T-cell (primary cell): ENCODE data around the gene KANSL1. TPM values are rescaled to one million over a fixed set of nuclear protein-coding genes. Genes with fewer than 3 reads are reported as not detected.
A peak's percentile ranks its signal among the peaks of the same experiment; 100 is the strongest.

Source experiments
- ATAC-seq, 4 experiments: fragments of 200-7000 bp in 3 of 4; fragments of 150-1000 bp in 1 of 4; cut with Tn5 transposase; replicated peaks in 1 of 4; 1 replicate in 3 of 4; 2 replicates in 1 of 4; pipeline ENCODE4 v1.10.0; 2021; ENCODE audit warnings: moderate library complexity in 3 of 4, mild to moderate bottlenecking in 2 of 4, moderate number of reproducible peaks in 1 of 4
- CTCF ChIA-PET, 2 donors: fragments of 300-600 bp; sonication (Branson Sonifier 250); formaldehyde crosslinking; loops; one replicate each; lab custom pipeline; 2022; ENCODE audit warnings: antibody characterized with exemption in 2 of 2; lab: Charles Lee
- POLR2A ChIA-PET, 2 donors: fragments of 300-600 bp; sonication (Branson Sonifier 250); formaldehyde crosslinking; loops; one replicate each; lab custom pipeline; 2022; ENCODE audit warnings: antibody characterized with exemption in 2 of 2; lab: Charles Lee
- DNase-seq, 35 experiments: peaks; one replicate each; pipeline versions ENCODE4 v3.0.0 to v3.0.0-alpha.2; 2013 to 2023
- H3K27ac ChIP-seq: one replicate; pipeline ENCODE4 v1.5.1; 2013; ENCODE audit warnings: low read length
- H3K27me3 ChIP-seq, 2 experiments: replicated peaks in 1 of 2; 1 replicate in 1 of 2; 2 replicates in 1 of 2; pipeline versions ENCODE4 v1.6.1 to v1.7.0; 2013; ENCODE audit warnings: low read length in 1 of 2, mixed read lengths in 1 of 2; ENCODE audit not compliant: control insufficient read depth in 2 of 2, insufficient read depth in 2 of 2; ENCODE audit errors: extremely low read depth in 1 of 2
- H3K36me3 ChIP-seq, 2 donors: 1 replicate in 1 of 2; 2 replicates in 1 of 2; pipeline versions ENCODE4 v1.6.1 to v1.7.0; 2013; ENCODE audit warnings: low read length in 1 of 2; ENCODE audit not compliant: control insufficient read depth in 2 of 2, insufficient read depth in 1 of 2; ENCODE audit errors: extremely low read depth in 1 of 2
- H3K4me1 ChIP-seq, 2 experiments: 1 replicate in 1 of 2; 2 replicates in 1 of 2; pipeline versions ENCODE4 v1.6.1 to v1.7.0; 2013; ENCODE audit warnings: low read length in 2 of 2, mixed read lengths in 1 of 2; ENCODE audit not compliant: insufficient read depth in 2 of 2, control insufficient read depth in 1 of 2; ENCODE audit errors: extremely low read depth in 1 of 2
- H3K4me3 ChIP-seq, 2 donors: 1 replicate in 1 of 2; 2 replicates in 1 of 2; pipeline versions ENCODE4 v1.5.1 to v1.7.0; 2013; ENCODE audit warnings: mild to moderate bottlenecking in 2 of 2, low read length in 1 of 2, moderate library complexity in 1 of 2; ENCODE audit not compliant: control insufficient read depth in 1 of 2; ENCODE audit errors: extremely low read depth in 1 of 2
- H3K9me3 ChIP-seq: 2 replicates; pipeline ENCODE4 v1.7.0; 2013
- H3K27ac Mint-ChIP-seq, 2 donors: one replicate each; pipeline ENCODE4 v1.8.0; 2020 to 2021; ENCODE audit warnings: mild to moderate bottlenecking in 2 of 2, mixed read lengths in 2 of 2
- H3K27me3 Mint-ChIP-seq, 2 donors: one replicate each; pipeline ENCODE4 v1.8.0; 2021 to 2022; ENCODE audit warnings: mixed read lengths in 2 of 2
- H3K36me3 Mint-ChIP-seq: one replicate; pipeline ENCODE4 v1.8.0; 2021; ENCODE audit warnings: mixed read lengths
- H3K4me1 Mint-ChIP-seq, 3 donors: one replicate each; pipeline ENCODE4 v1.8.0; 2020 to 2022; ENCODE audit warnings: mixed read lengths in 3 of 3, mild to moderate bottlenecking in 1 of 3
- H3K4me3 Mint-ChIP-seq, 3 donors: one replicate each; pipeline ENCODE4 v1.8.0; 2020 to 2022; ENCODE audit warnings: mild to moderate bottlenecking in 3 of 3, mixed read lengths in 3 of 3, moderate library complexity in 3 of 3
- H3K9me3 Mint-ChIP-seq, 3 donors: one replicate each; pipeline ENCODE4 v1.8.0; 2020 to 2022; ENCODE audit warnings: mixed read lengths in 3 of 3
- WGBS: methylation state at CpG from one replicate; pipeline ENCODE4 v1.1.5; 2013; ENCODE audit warnings: missing lambda C conversion rate; ENCODE audit not compliant: insufficient coverage; 5-methylcytosine and 5-hydroxymethylcytosine counted together
- total RNA-seq, 35 experiments: library from RNA in 6 of 35; stranded (reverse) in 6 of 35; fragments of 120-200 nt in 1 of 35; gene quantifications; one replicate each; pipeline versions ENCODE4 v1.2.1 to v1.2.4 and lab custom pipeline; 2013 to 2026

The KANSL1 gene
- total RNA-seq, 5 donors from 2014 or later (not counting 1 experiment from before 2014, with no cell fraction given) = 113 to 301 (median 160) TPM

- no peak overlapping the region for H3K4me3 ChIP-seq
- 97% methylated on average over 5 of the region's 7 CpGs for WGBS
- H3K9me3 ChIP-seq = no peaks in the 10 kb centered on the region
- ChIA-PET CTCF (interaction anchor here (0.7 to 5.2 kb wide), 2 partner anchors 11 to 12 kb away, joined by 3 to 59 read pairs; no protein-coding TSS in a partner anchor), POLR2A (no interaction called here)
- no peaks in the 10 kb centered on the region for H3K27me3 ChIP-seq
- Mint-ChIP-seq H3K27ac (no peak overlapping the region), H3K9me3 (no peaks in the 10 kb centered on the region), H3K27me3 (no peaks in the 10 kb centered on the region), H3K36me3 (peaks cover 13% of the 10 kb centered on the region), H3K4me3 (peak overlapping the region in 1 of 3 donors; percentile 21), H3K4me1 (peaks cover 62 to 94% (median 67%) of the 10 kb centered on the region in 3 donors)
- ATAC-seq (no peak), DNase-seq (no peak)
- H3K4me1 ChIP-seq = peaks cover 35 to 37% of the 10 kb centered on the region in 2 experiments
- no peaks in the 10 kb centered on the region for H3K36me3 ChIP-seq
- H3K27ac ChIP-seq = no peak overlapping the region
Observed at GRCh38 chr17:46200197-46200596, 7.0 kb upstream of the KANSL1 start.

- Mint-ChIP-seq H3K4me3 (no peak overlapping the region), H3K9me3 (no peaks in the 10 kb centered on the region), H3K36me3 (peaks cover 13% of the 10 kb centered on the region), H3K4me1 (peaks cover 64 to 93% (median 67%) of the 10 kb centered on the region in 3 donors), H3K27ac (peak overlapping the region; percentile 18 to 34), H3K27me3 (no peaks in the 10 kb centered on the region)
- POLR2A ChIA-PET = interaction anchor here in 1 of 2 donors (0.6 kb wide), 1 partner anchor 81 kb away, joined by 3 read pairs; no protein-coding TSS in a partner anchor
- Histone ChIP-seq H3K27me3 (no peaks in the 10 kb centered on the region), H3K4me3 (no peak overlapping the region), H3K36me3 (no peaks in the 10 kb centered on the region), H3K9me3 (no peaks in the 10 kb centered on the region), H3K27ac (no peak overlapping the region), H3K4me1 (peaks cover 35 to 40% of the 10 kb centered on the region in 2 experiments)
- no peak for ATAC-seq
- CTCF ChIA-PET = interaction anchor here (0.6 to 5.2 kb wide), 9 partner anchors 12 to 155 kb away, joined by 3 to 59 read pairs (median 3); no protein-coding TSS in a partner anchor
- DNase-seq = no peak
Observed at GRCh38 chr17:46199379-46199778, 6.2 kb upstream of the KANSL1 start.

GRCh38 chr17:46198233-46198632 is 5.0 kb upstream of the KANSL1 start:
- no peaks in the 10 kb centered on the region for H3K9me3 ChIP-seq
- ATAC-seq (no peak), DNase-seq (no peak)
- peak overlapping the region; percentile 24 for H3K27ac ChIP-seq
- Mint-ChIP-seq H3K36me3 (peaks cover 12% of the 10 kb centered on the region), H3K27me3 (no peaks in the 10 kb centered on the region), H3K4me1 (peaks cover 61 to 87% (median 68%) of the 10 kb centered on the region in 3 donors), H3K9me3 (no peaks in the 10 kb centered on the region), H3K4me3 (no peak overlapping the region), H3K27ac (peak overlapping the region in 1 of 2 donors; percentile 89)
- ChIA-PET CTCF (interaction anchor here (0.6 to 5.2 kb wide), 7 partner anchors 11 to 119 kb away, joined by 3 to 59 read pairs (median 3); no protein-coding TSS in a partner anchor), POLR2A (interaction anchor here (0.5 to 0.6 kb wide), 5 partner anchors 13 to 293 kb away, joined by 3 to 23 read pairs (median 4); no protein-coding TSS in a partner anchor)
- no peak overlapping the region for H3K4me3 ChIP-seq
- WGBS = 100% methylated on average over 1 of the region's 1 CpG
- H3K36me3 ChIP-seq = no peaks in the 10 kb centered on the region
- H3K4me1 ChIP-seq = peaks cover 32 to 44% of the 10 kb centered on the region in 2 experiments
- H3K27me3 ChIP-seq = no peaks in the 10 kb centered on the region

- peaks cover 60 to 80% (median 66%) of the 10 kb centered on the region in 3 donors for H3K4me1 Mint-ChIP-seq
- H3K9me3 Mint-ChIP-seq = no peaks in the 10 kb centered on the region
- CTCF ChIA-PET = interaction anchor here (0.6 to 5.2 kb wide), 4 partner anchors 14 to 1730 kb away, joined by 3 to 59 read pairs (median 4); no protein-coding TSS in a partner anchor
- Histone ChIP-seq H3K9me3 (no peaks in the 10 kb centered on the region), H3K4me3 (no peak overlapping the region), H3K4me1 (peaks cover 32 to 42% of the 10 kb centered on the region in 2 experiments), H3K36me3 (no peaks in the 10 kb centered on the region), H3K27me3 (no peaks in the 10 kb centered on the region), H3K27ac (peak overlapping the region; percentile 24)
- no peak for DNase-seq
- H3K27ac Mint-ChIP-seq = peak overlapping the region; percentile 84 to 89
- H3K27me3 Mint-ChIP-seq = no peaks in the 10 kb centered on the region
- H3K36me3 Mint-ChIP-seq = peaks cover 10% of the 10 kb centered on the region
- WGBS = 77% methylated on average over 4 of the region's 6 CpGs
- peak overlapping the region in 1 of 3 donors; percentile 76 for H3K4me3 Mint-ChIP-seq
- no peak for ATAC-seq
- POLR2A ChIA-PET = interaction anchor here (0.6 kb wide), 2 partner anchors 14 to 190 kb away, joined by 3 to 23 read pairs; no protein-coding TSS in a partner anchor
Observed at GRCh38 chr17:46197530-46197929, 4.3 kb upstream of the KANSL1 start.

- no CpG with 5 or more reads among the region's 2 CpGs for WGBS
- ChIA-PET CTCF (interaction anchor here in 1 of 2 donors (0.6 to 1.0 kb wide), 5 partner anchors 15 to 137 kb away, joined by 3 to 9 read pairs (median 3); no protein-coding TSS in a partner anchor), POLR2A (interaction anchor here in 1 of 2 donors (0.6 kb wide), 1 partner anchor 107 kb away, joined by 3 read pairs; no protein-coding TSS in a partner anchor)
- Histone ChIP-seq H3K4me3 (no peak overlapping the region), H3K27ac (peak overlapping the region; percentile 100), H3K36me3 (no peaks in the 10 kb centered on the region), H3K9me3 (no peaks in the 10 kb centered on the region), H3K27me3 (no peaks in the 10 kb centered on the region), H3K4me1 (peaks cover 27 to 39% of the 10 kb centered on the region in 2 experiments)
- H3K9me3 Mint-ChIP-seq = no peaks in the 10 kb centered on the region
- H3K4me3 Mint-ChIP-seq = peak overlapping the region in 1 of 3 donors; percentile 96
- no peaks in the 10 kb centered on the region for H3K27me3 Mint-ChIP-seq
- DNase-seq (peak in 1 of 35 experiments; percentile 18), ATAC-seq (no peak)
- H3K36me3 Mint-ChIP-seq = peaks cover 6% of the 10 kb centered on the region
- peaks cover 57 to 75% (median 62%) of the 10 kb centered on the region in 3 donors for H3K4me1 Mint-ChIP-seq
- H3K27ac Mint-ChIP-seq = peak overlapping the region; percentile 93 to 98
Observed at GRCh38 chr17:46195939-46196716, 2.9 kb upstream of the KANSL1 start.
